ENCODE data around the gene RAB20.

DNA sequence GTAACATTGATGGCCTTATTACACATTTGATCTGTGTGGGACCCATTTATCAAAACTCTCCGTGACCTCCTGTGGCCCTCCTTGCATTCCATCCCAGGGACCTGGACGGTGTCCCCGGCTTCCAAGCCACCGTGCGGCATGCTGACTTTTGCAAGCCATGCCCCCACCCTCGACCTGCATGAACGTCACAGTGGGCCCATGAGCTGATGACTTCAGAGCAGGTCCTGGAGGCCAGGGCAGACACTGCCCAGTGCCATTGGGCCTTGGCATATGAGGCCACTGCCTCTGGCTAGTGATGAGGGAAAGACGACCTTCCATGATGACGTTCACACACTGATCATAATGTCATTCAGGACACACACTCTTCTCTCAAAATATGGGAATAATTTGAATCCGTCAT lies 62.8 kb downstream of the RAB20 start:
- TF ChIP-seq, protein P1, sequence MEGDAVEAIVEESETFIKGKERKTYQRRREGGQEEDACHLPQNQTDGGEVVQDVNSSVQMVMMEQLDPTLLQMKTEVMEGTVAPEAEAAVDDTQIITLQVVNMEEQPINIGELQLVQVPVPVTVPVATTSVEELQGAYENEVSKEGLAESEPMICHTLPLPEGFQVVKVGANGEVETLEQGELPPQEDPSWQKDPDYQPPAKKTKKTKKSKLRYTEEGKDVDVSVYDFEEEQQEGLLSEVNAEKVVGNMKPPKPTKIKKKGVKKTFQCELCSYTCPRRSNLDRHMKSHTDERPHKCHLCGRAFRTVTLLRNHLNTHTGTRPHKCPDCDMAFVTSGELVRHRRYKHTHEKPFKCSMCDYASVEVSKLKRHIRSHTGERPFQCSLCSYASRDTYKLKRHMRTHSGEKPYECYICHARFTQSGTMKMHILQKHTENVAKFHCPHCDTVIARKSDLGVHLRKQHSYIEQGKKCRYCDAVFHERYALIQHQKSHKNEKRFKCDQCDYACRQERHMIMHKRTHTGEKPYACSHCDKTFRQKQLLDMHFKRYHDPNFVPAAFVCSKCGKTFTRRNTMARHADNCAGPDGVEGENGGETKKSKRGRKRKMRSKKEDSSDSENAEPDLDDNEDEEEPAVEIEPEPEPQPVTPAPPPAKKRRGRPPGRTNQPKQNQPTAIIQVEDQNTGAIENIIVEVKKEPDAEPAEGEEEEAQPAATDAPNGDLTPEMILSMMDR (IDR thresholded peaks at IDR 0.05), result no peak
- no peak for TF ChIP-seq POLR2A (IDR thresholded peaks at IDR 0.05)
- no peak for TF ChIP-seq EP300 (IDR thresholded peaks at IDR 0.05)
